ENCODE results near the gene BDH1.

The BDH1 gene

GRCh38 chr3:197487911-197488391, 67.8 kb downstream of the BDH1 start:
- Histone ChIP-seq H3K27me3 (replicated peaks; ENCODE audit: control insufficient read depth, insufficient read depth, low read length) (no peaks in the 10 kb centered on the region; the same call in 1 of the 2 replicates), H3K4me3 (replicated peaks; ENCODE audit: low read depth, low read length) (no peak overlapping the region), H3K36me3 (ENCODE audit: control insufficient read depth, insufficient read depth, low read length) (no peaks in the 10 kb centered on the region)
- no peak for TF ChIP-seq CTCF (IDR thresholded peaks at IDR 0.05; ENCODE audit: insufficient read depth, low read length, poor library complexity, severe bottlenecking)
- no peak for DNase-seq (ENCODE audit: extremely low read depth, insufficient read length)

- H3K4me3 ChIP-seq (replicated peaks; ENCODE audit: low read depth, low read length) = no peak overlapping the region
- H3K27me3 ChIP-seq (replicated peaks; ENCODE audit: control insufficient read depth, insufficient read depth, low read length) = no peaks in the 10 kb centered on the region; the same call in 1 of the 2 replicates
- DNase-seq (ENCODE audit: extremely low read depth, insufficient read length) = no peak
- no peaks in the 10 kb centered on the region for H3K36me3 ChIP-seq (ENCODE audit: control insufficient read depth, insufficient read depth, low read length)
- no peak for TF ChIP-seq CTCF (IDR thresholded peaks at IDR 0.05; ENCODE audit: insufficient read depth, low read length, poor library complexity, severe bottlenecking)
Measured at GRCh38 chr3:197486861-197487260, 68.9 kb downstream of the BDH1 start.

- Histone ChIP-seq H3K4me3 (replicated peaks; ENCODE audit: low read depth, low read length) (no peak overlapping the region), H3K36me3 (ENCODE audit: control insufficient read depth, insufficient read depth, low read length) (no peaks in the 10 kb centered on the region), H3K27me3 (replicated peaks; ENCODE audit: control insufficient read depth, insufficient read depth, low read length) (no peaks in the 10 kb centered on the region; the same call in 1 of the 2 replicates)
- no peak for DNase-seq (ENCODE audit: extremely low read depth, insufficient read length)
- TF ChIP-seq CTCF (IDR thresholded peaks at IDR 0.05; ENCODE audit: insufficient read depth, low read length, poor library complexity, severe bottlenecking) = no peak
Measured at GRCh38 chr3:197485143-197485542, 70.6 kb downstream of the BDH1 start.

- Histone ChIP-seq H3K36me3 (ENCODE audit: control insufficient read depth, insufficient read depth, low read length) (no peaks in the 10 kb centered on the region), H3K4me3 (replicated peaks; ENCODE audit: low read depth, low read length) (no peak overlapping the region), H3K27me3 (replicated peaks; ENCODE audit: control insufficient read depth, insufficient read depth, low read length) (no peaks in the 10 kb centered on the region; the same call in 1 of the 2 replicates)
- TF ChIP-seq CTCF (IDR thresholded peaks at IDR 0.05; ENCODE audit: insufficient read depth, low read length, poor library complexity, severe bottlenecking) = no peak
- DNase-seq (ENCODE audit: extremely low read depth, insufficient read length) = no peak
Measured at GRCh38 chr3:197484204-197484901, 71.4 kb downstream of the BDH1 start.

- DNase-seq (ENCODE audit: extremely low read depth, insufficient read length) = no peak
Measured at GRCh38 chr3:197482001-197482400, 73.8 kb downstream of the BDH1 start.

More at GRCh38 chr3:197482001-197482400, 73.8 kb downstream of the BDH1 start:
- no peaks in the 10 kb centered on the region; the same call in 1 of the 2 replicates for H3K27me3 ChIP-seq (replicated peaks; ENCODE audit: control insufficient read depth, insufficient read depth, low read length)
- H3K4me3 ChIP-seq (replicated peaks; ENCODE audit: low read depth, low read length) = no peak overlapping the region
- no peaks in the 10 kb centered on the region for H3K36me3 ChIP-seq (ENCODE audit: control insufficient read depth, insufficient read depth, low read length)
- no peak for TF ChIP-seq CTCF (IDR thresholded peaks at IDR 0.05; ENCODE audit: insufficient read depth, low read length, poor library complexity, severe bottlenecking)

All from GM06990 (cell line).